ELR (cell line): ENCODE results near the gene GBP1.

Experiments used
- DNase-seq: peaks from one replicate; pipeline ENCODE4 v3.0.0-alpha.2; 2015; ENCODE audit warnings: low read depth

Gene GBP1

DNA sequence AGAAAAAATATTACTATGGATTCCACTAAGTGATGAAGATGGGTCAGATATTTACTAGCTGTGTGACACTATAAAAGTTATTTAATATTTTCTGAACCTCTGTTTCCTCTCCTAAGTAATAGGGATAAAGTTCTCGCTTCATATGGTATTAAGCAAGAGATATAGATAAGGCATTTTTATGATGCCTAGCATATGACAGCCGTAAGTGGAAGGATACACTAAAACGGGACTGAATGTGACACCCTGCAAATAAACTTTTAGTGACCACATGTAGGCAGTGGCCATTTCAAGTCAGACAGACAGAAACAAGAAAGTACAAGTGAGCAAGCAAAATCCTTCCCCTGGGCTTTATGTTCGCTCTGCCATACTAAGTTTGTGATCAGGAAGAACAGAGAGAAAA, 56.5 kb downstream of the GBP1 start:
- no peak for DNase-seq

- no peak for DNase-seq
Observed at GRCh38 chr1:89005286-89006151, 59.5 kb downstream of the GBP1 start.
